KOPT-K1 (cell line): Measurements from ENCODE around the gene NUP62CL.
"Not testable (repeated sequence)": the region's sequence is repeated elsewhere in the genome, so short reads cannot be mapped to it uniquely, and the experiment has no call there.

Experiments used
- H3K27ac ChIP-seq: fragments of 200-600 bp; sonication (generic); 2 replicates; pipeline ENCODE4 v1.5.1; 2016; ENCODE audit warnings: antibody characterized with exemption, mild to moderate bottlenecking, low read depth, low read length; ENCODE audit not compliant: poor library complexity, severe bottlenecking
- H3K36me3 ChIP-seq: fragments of 200-600 bp; sonication (generic); 2 replicates; pipeline ENCODE4 v1.5.1; 2017; ENCODE audit warnings: antibody characterized with exemption, mild to moderate bottlenecking, low read length, moderate library complexity; ENCODE audit not compliant: insufficient read depth
- H3K9me3 ChIP-seq: fragments of 200-600 bp; sonication (generic); 2 replicates; pipeline ENCODE4 v1.5.1; 2017; ENCODE audit warnings: antibody characterized with exemption, low read length, mild to moderate bottlenecking; ENCODE audit not compliant: insufficient read depth, poor library complexity, severe bottlenecking

NUP62CL gene

GRCh38 chrX:107205770-107206696, at the start of gene NUP62CL, which contains the start of gene DNAAF6:
Gene NUP62CL (minus strand): TSS chrX:107206433. CDS start chrX:107175146, 31,287 bp downstream.
Gene DNAAF6 (plus strand): TSS chrX:107206611. CDS start chrX:107212876, 6,265 bp downstream.
- no peaks in the 10 kb centered on the region for H3K9me3 ChIP-seq
- no peaks in the 10 kb centered on the region for H3K36me3 ChIP-seq
- no peak within 1 kb of the TSS for H3K27ac ChIP-seq

- Histone ChIP-seq H3K27ac (no peak overlapping the region), H3K9me3 (no peaks in the 10 kb centered on the region), H3K36me3 (no peaks in the 10 kb centered on the region)
Observed at GRCh38 chrX:107228486-107228819, 22.2 kb upstream of the NUP62CL start.

GRCh38 chrX:107227780-107228485, 21.7 kb upstream of the NUP62CL start:
- Histone ChIP-seq H3K36me3 (no peaks in the 10 kb centered on the region), H3K9me3 (no peaks in the 10 kb centered on the region), H3K27ac (no peak overlapping the region)

- Histone ChIP-seq H3K36me3 (no peaks in the 10 kb centered on the region), H3K9me3 (no peaks in the 10 kb centered on the region), H3K27ac (no peak overlapping the region)
Observed at GRCh38 chrX:107226757-107227156, 20.5 kb upstream of the NUP62CL start.

- Histone ChIP-seq H3K27ac (no peak overlapping the region), H3K9me3 (no peaks in the 10 kb centered on the region), H3K36me3 (no peaks in the 10 kb centered on the region)
Observed at GRCh38 chrX:107213477-107213876, 7.2 kb upstream of the NUP62CL start.

GRCh38 chrX:107207943-107208342, 1.7 kb upstream of the NUP62CL start:
- Histone ChIP-seq H3K36me3 (no peaks in the 10 kb centered on the region), H3K9me3 (no peaks in the 10 kb centered on the region), H3K27ac (no peak overlapping the region)

- H3K9me3 ChIP-seq, result no peaks in the 10 kb centered on the region
Observed at GRCh38 chrX:107207089-107207488, 856 bp upstream of the NUP62CL start.

GRCh38 chrX:107206697-107207065, 448 bp upstream of the NUP62CL start:
- Histone ChIP-seq H3K27ac (no peak overlapping the region), H3K9me3 (no peaks in the 10 kb centered on the region), H3K36me3 (no peaks in the 10 kb centered on the region)

More at GRCh38 chrX:107207089-107207488, 856 bp upstream of the NUP62CL start:
- Histone ChIP-seq H3K36me3 (no peaks in the 10 kb centered on the region), H3K27ac (no peak overlapping the region)

- Histone ChIP-seq H3K36me3 (no peaks in the 10 kb centered on the region), H3K27ac (no peak overlapping the region), H3K9me3 (no peaks in the 10 kb centered on the region)
Observed at GRCh38 chrX:107204068-107204605, 2.1 kb downstream of the NUP62CL start.

- Histone ChIP-seq H3K9me3 (no peaks in the 10 kb centered on the region), H3K27ac (no peak overlapping the region), H3K36me3 (no peaks in the 10 kb centered on the region)
Observed at GRCh38 chrX:107199491-107199890, 6.7 kb downstream of the NUP62CL start.

GRCh38 chrX:107198074-107198473, 8.2 kb downstream of the NUP62CL start:
- not testable (repeated sequence) for H3K27ac ChIP-seq, H3K36me3 ChIP-seq, H3K9me3 ChIP-seq

- H3K9me3 ChIP-seq, result no peaks in the 10 kb centered on the region
- H3K36me3 ChIP-seq, result no peaks in the 10 kb centered on the region
- H3K27ac ChIP-seq, result no peak overlapping the region
Observed at GRCh38 chrX:107197319-107197718, 8.9 kb downstream of the NUP62CL start.

- Histone ChIP-seq H3K27ac (no peak overlapping the region), H3K9me3 (no peaks in the 10 kb centered on the region), H3K36me3 (no peaks in the 10 kb centered on the region)
Observed at GRCh38 chrX:107171369-107172102, 34.7 kb downstream of the NUP62CL start.

GRCh38 chrX:107168712-107169111, 37.5 kb downstream of the NUP62CL start:
- no peaks in the 10 kb centered on the region for H3K9me3 ChIP-seq
- H3K36me3 ChIP-seq, result no peaks in the 10 kb centered on the region
- H3K27ac ChIP-seq, result no peak overlapping the region

- Histone ChIP-seq H3K9me3 (no peaks in the 10 kb centered on the region), H3K27ac (no peak overlapping the region), H3K36me3 (no peaks in the 10 kb centered on the region)
Observed at GRCh38 chrX:107168257-107168656, 38.0 kb downstream of the NUP62CL start.
